ENCODE results near the gene GTF2H1. TPM values are rescaled to one million over a fixed set of nuclear protein-coding genes. Genes with fewer than 3 reads are reported as not detected.

Gene GTF2H1
- total and polyA plus RNA-seq, 8 donors: 11.9 to 23.1 (median 18.2) TPM

DNA sequence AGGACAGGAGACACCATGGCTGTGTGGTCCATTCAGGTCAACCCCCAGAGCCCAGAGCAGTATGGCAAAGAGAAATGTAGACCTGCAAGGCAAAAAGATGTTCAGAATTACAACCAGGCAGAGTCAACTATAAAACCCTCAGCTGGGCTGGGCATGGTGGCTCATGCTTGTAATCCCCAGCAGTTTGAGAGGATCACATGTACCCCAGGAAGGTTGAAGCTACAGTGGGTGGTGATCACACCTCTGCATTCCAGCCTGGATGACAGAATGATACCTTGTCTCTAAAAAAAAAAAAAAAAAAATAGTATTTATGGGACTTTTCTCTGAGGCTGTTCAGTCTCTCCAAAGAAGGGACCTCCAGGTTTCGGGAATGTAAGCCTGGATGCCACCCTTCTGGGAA lies 53.6 kb downstream of the GTF2H1 start:
- Histone ChIP-seq H3K4me3 (no peak overlapping the region), H3K27ac (no peak overlapping the region), H3K36me3 (peaks cover 0 to 5% (median 0%) of the 10 kb centered on the region in 3 donors), H3K9me3 (no peaks in the 10 kb centered on the region), H3K4me1 (no peaks in the 10 kb centered on the region), H3K27me3 (no peaks in the 10 kb centered on the region)
- no peak for DNase-seq
- intact Hi-C loops (cut with DNase I): no loop called here
- ATAC-seq: no peak
- WGBS, 2 donors: 97 to 100% methylated on average over 1 of the region's 1 CpG
- FAIRE-seq: no peak
- TF ChIP-seq, protein P1, sequence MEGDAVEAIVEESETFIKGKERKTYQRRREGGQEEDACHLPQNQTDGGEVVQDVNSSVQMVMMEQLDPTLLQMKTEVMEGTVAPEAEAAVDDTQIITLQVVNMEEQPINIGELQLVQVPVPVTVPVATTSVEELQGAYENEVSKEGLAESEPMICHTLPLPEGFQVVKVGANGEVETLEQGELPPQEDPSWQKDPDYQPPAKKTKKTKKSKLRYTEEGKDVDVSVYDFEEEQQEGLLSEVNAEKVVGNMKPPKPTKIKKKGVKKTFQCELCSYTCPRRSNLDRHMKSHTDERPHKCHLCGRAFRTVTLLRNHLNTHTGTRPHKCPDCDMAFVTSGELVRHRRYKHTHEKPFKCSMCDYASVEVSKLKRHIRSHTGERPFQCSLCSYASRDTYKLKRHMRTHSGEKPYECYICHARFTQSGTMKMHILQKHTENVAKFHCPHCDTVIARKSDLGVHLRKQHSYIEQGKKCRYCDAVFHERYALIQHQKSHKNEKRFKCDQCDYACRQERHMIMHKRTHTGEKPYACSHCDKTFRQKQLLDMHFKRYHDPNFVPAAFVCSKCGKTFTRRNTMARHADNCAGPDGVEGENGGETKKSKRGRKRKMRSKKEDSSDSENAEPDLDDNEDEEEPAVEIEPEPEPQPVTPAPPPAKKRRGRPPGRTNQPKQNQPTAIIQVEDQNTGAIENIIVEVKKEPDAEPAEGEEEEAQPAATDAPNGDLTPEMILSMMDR (IDR thresholded peaks at IDR 0.05): no peak

DNA sequence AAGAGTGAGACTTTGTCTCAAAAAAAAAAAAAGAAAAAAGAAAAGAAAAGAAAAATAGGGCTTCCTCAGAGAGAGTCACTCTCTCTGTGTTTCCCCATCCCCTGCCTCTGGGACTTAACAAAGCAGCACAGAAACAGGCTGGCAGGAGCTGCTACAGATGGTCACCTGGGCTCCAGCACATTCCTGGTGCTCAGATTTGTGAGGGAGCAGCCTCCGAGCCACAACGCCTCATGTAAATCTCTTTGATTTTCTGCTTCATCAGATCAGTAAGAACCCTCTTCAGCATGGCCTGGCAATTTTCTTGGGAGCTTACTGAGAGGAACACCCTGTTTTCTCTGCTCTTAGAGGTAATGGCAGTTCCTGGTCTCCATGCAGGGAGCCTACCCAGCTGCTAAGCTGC lies 56.8 kb downstream of the GTF2H1 start:
- intact Hi-C loops (cut with DNase I): no loop called here
- no peak for DNase-seq

DNA sequence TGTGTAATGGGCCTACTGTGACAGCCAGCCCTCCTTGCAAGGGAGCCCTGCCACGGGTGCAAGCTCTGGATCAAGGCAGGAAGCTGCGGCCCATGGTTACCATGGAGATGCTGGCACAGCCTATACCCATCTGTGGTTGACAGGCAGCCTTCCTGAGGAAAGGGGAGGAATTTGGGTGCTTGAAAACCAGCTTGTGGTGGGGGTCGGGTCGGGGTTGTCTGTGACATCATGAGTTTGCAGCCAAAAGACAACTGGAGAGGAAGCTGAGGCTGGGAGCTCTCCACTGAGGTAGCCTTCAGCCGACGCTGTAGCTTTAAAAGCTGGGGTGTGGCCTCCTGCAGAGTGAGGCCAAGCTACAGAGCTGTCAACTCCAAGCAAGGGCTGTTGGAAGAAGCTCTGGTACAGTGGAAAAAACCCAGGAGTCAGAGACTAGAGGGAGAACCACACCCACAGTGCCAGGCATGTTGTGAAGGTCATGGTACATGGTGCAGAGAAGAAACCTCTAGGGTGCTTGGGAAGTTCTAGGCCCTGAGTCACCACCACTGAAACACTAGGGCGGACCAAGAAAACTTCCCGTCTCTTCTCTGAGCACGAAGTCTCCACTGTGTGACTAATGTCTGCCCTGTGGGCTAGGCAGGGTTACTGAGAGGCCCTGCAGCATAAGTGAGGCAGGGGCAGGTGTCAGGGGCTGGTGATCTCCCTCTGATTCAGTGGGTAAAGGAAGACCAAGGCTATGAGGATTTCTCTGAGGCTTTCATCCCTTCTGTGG lies 61.2 kb downstream of the GTF2H1 start:
- WGBS, 2 donors: 22 to 37% methylated on average over 9 of the region's 9 CpGs
- Histone ChIP-seq H3K27me3 (no peaks in the 10 kb centered on the region), H3K9me3 (no peaks in the 10 kb centered on the region), H3K4me1 (peaks cover 8 to 22% (median 17%) of the 10 kb centered on the region in 3 donors), H3K36me3 (no peaks in the 10 kb centered on the region), H3K4me3 (no peak overlapping the region), H3K27ac (peak overlapping the region; percentile 82 to 96 (median 90))
- ATAC-seq (peak; percentile 74 to 87 (median 83)), DNase-seq (peak in 4 of 6 donors; percentile 37 to 69 (median 50)), FAIRE-seq (no peak)
- TF ChIP-seq, protein P1 (IDR thresholded peaks at IDR 0.05): no peak
- intact Hi-C loops (cut with DNase I): no loop called here

More for the DNA sequence above, 56.8 kb downstream of the GTF2H1 start:
- H3K27ac ChIP-seq: no peak overlapping the region
- TF ChIP-seq, protein P1 (IDR thresholded peaks at IDR 0.05): no peak
- FAIRE-seq: no peak
- H3K4me3 ChIP-seq: no peak overlapping the region
- WGBS, 2 donors: 51 to 68% methylated on average over 2 of the region's 2 CpGs
- H3K4me1 ChIP-seq: peaks cover 3 to 11% (median 8%) of the 10 kb centered on the region in 3 donors
- no peaks in the 10 kb centered on the region for H3K36me3 ChIP-seq
- no peaks in the 10 kb centered on the region for H3K9me3 ChIP-seq
- peak in 2 of 4 donors; percentile 8 to 44 for ATAC-seq
- H3K27me3 ChIP-seq: no peaks in the 10 kb centered on the region

DNA sequence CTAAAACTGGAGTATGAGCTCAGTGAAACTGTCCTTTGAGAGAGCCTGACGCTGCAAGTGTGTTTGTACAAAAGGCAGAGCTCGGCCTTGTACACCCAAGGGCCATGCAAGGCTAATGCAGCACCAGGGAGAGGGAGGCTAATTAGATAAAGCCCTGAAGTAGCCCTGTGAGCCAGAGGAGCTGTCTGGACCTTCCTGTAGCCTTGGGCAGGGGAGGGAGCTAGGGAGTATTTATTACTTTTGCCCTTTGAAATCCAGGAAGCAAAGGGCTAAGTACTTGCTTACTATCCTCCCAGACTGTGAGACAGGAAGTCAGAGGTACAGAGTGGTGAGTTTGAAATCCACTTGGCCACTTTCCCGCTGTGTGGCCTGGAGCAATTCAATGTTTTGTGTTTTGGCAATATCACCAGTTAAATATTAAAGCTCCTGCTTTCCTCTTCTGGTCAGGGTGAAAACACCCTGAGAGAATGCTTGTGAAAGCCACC lies 61.8 kb downstream of the GTF2H1 start:
- no peaks in the 10 kb centered on the region for H3K36me3 ChIP-seq
- WGBS, 2 donors: 5 to 20% methylated on average over 3 of the region's 3 CpGs
- DNase-seq (peak in 5 of 6 donors; percentile 52 to 67 (median 58)), FAIRE-seq (no peak), ATAC-seq (peak; percentile 80 to 89 (median 86))
- intact Hi-C loops (cut with DNase I): no loop called here
- no peak overlapping the region for H3K4me3 ChIP-seq
- H3K4me1 ChIP-seq: peaks cover 8 to 22% (median 17%) of the 10 kb centered on the region in 3 donors
- peak overlapping the region; percentile 82 to 96 (median 90) for H3K27ac ChIP-seq
- H3K9me3 ChIP-seq: no peaks in the 10 kb centered on the region
- H3K27me3 ChIP-seq: no peaks in the 10 kb centered on the region
- TF ChIP-seq, protein P1 (IDR thresholded peaks at IDR 0.05): no peak

DNA sequence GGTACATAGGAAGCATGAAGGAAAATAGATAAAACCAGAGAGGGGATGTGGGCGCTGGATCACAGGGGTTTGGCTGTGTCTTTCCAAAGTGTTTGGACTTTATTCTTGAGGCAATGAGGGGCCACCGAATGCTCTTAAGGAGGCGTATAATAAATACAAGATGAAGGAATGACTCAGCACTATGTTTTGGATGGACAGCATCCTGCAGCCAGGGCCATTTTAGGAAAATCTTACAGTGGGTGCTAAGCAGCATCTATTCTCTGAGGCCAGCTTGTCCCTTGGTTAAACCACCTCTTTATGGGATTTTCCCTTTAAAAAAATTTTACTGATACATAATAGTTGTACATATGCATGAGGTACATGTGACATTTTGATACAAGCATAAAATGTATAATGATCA lies 67.7 kb downstream of the GTF2H1 start:
- Histone ChIP-seq H3K4me1 (peaks cover 0 to 12% (median under 1%) of the 10 kb centered on the region in 3 donors), H3K27ac (no peak overlapping the region), H3K27me3 (no peaks in the 10 kb centered on the region), H3K36me3 (no peaks in the 10 kb centered on the region), H3K9me3 (no peaks in the 10 kb centered on the region), H3K4me3 (no peak overlapping the region)
- DNase-seq: no peak
- no peak for ATAC-seq
- TF ChIP-seq, protein P1 (IDR thresholded peaks at IDR 0.05): no peak
- FAIRE-seq: no peak
- intact Hi-C loops (cut with DNase I): no loop called here
- WGBS, 2 donors: 87 to 88% methylated on average over 3 of the region's 3 CpGs

Measured in pancreas (tissue), 10 donors.